CD4-positive, alpha-beta memory T cell (primary cell): ENCODE data around the gene SNCAIP. TPM values are rescaled to one million over a fixed set of nuclear protein-coding genes. Genes with fewer than 3 reads are reported as not detected.

Experiments
- CTCF ChIA-PET: fragments of 350-600 bp; sonication (Branson Sonifier 250); formaldehyde crosslinking; loops from one replicate; lab custom pipeline; 2021; ENCODE audit warnings: inconsistent platforms; ENCODE audit not compliant: partially characterized antibody; lab: Charles Lee
- POLR2A ChIA-PET: fragments of 350-600 bp; sonication (Branson Sonifier 250); formaldehyde crosslinking; loops from one replicate; lab custom pipeline; 2021; ENCODE audit not compliant: partially characterized antibody; lab: Charles Lee
- DNase-seq, 5 donors: peaks; one replicate each; pipeline versions ENCODE4 v3.0.0 to v3.0.0-alpha.2; 2020 to 2022; ENCODE audit warnings: mixed read lengths in 1 of 5
- H3K27ac ChIP-seq: one replicate; pipeline ENCODE4 v1.7.0; 2013; ENCODE audit warnings: low read depth, low read length
- H3K27me3 ChIP-seq: 2 replicates; pipeline ENCODE4 v1.7.0; 2013; ENCODE audit warnings: mild to moderate bottlenecking, low read length, moderate library complexity; ENCODE audit not compliant: insufficient read depth
- H3K36me3 ChIP-seq: 2 replicates; pipeline ENCODE4 v1.7.0; 2013; ENCODE audit warnings: mild to moderate bottlenecking, low read length, moderate library complexity; ENCODE audit not compliant: insufficient read depth
- H3K4me1 ChIP-seq: 2 replicates; pipeline ENCODE4 v1.7.0; 2013; ENCODE audit warnings: mild to moderate bottlenecking, low read length, moderate library complexity; ENCODE audit not compliant: insufficient read depth
- H3K4me3 ChIP-seq, 2 donors: one replicate each; pipeline ENCODE4 v1.7.0; 2013; ENCODE audit warnings: low read length in 2 of 2, mild to moderate bottlenecking in 1 of 2
- H3K9me3 ChIP-seq, 2 donors: one replicate each; pipeline ENCODE4 v1.7.0; 2013; ENCODE audit warnings: low read length in 2 of 2, control low read depth in 1 of 2; ENCODE audit not compliant: control insufficient read depth in 1 of 2
- H3K27ac Mint-ChIP-seq, 7 donors: one replicate each; pipeline ENCODE4 v1.8.0; 2020 to 2021; ENCODE audit warnings: mixed read lengths in 7 of 7, mild to moderate bottlenecking in 6 of 7, inconsistent platforms in 3 of 7, moderate library complexity in 3 of 7
- H3K27me3 Mint-ChIP-seq, 2 donors: one replicate each; pipeline ENCODE4 v1.8.0; 2020 to 2021; ENCODE audit warnings: mixed read lengths in 2 of 2
- H3K36me3 Mint-ChIP-seq, 2 donors: one replicate each; pipeline ENCODE4 v1.8.0; 2020 to 2021; ENCODE audit warnings: mixed read lengths in 2 of 2, inconsistent platforms in 1 of 2, mild to moderate bottlenecking in 1 of 2
- H3K4me1 Mint-ChIP-seq, 4 donors: one replicate each; pipeline ENCODE4 v1.8.0; 2020 to 2021; ENCODE audit warnings: mixed read lengths in 4 of 4, mild to moderate bottlenecking in 1 of 4
- H3K4me3 Mint-ChIP-seq, 8 donors: one replicate each; pipeline ENCODE4 v1.8.0; 2020 to 2021; ENCODE audit warnings: mixed read lengths in 8 of 8, mild to moderate bottlenecking in 7 of 8, moderate library complexity in 6 of 8, inconsistent platforms in 3 of 8
- H3K9me3 Mint-ChIP-seq, 8 donors: one replicate each; pipeline ENCODE4 v1.8.0; 2020 to 2021; ENCODE audit warnings: mixed read lengths in 8 of 8, mild to moderate bottlenecking in 5 of 8, inconsistent platforms in 3 of 8, moderate library complexity in 1 of 8
- intact Hi-C: fragments of 100-400 bp; cut with micrococcal nuclease; formaldehyde crosslinking; loops from one replicate; pipeline ENCODE4 v1.15.1; 2023
- polyA plus RNA-seq, 2 donors: library from polyadenylated mRNA; unstranded; fragments of 300-500 nt; fragmentation: Illumina TruSeq; gene quantifications; one replicate each; pipeline ENCODE4 v1.2.3, GENCODE V29; 2021
- total RNA-seq, 2 experiments: library from RNA; stranded (reverse); gene quantifications; one replicate each; pipeline ENCODE4 v1.2.3, GENCODE V29; 2021

SNCAIP gene
- total and polyA plus RNA-seq, 4 experiments from 2014 or later, result not detected

GRCh38 chr5:122315521-122315920 lies 3.5 kb downstream of the SNCAIP start:
- H3K4me1 Mint-ChIP-seq, result peaks cover 0 to 15% (median 3%) of the 10 kb centered on the region in 4 donors
- ChIA-PET CTCF (no interaction called here), POLR2A (no interaction called here)
- H3K4me3 ChIP-seq, result no peak overlapping the region
- H3K27ac ChIP-seq, result no peak overlapping the region
- no peak overlapping the region for H3K27ac Mint-ChIP-seq
- H3K36me3 ChIP-seq, result no peaks in the 10 kb centered on the region
- intact Hi-C loops, result no loop called here
- DNase-seq, result no peak
- peaks cover 16% of the 10 kb centered on the region for H3K27me3 ChIP-seq
- H3K4me1 ChIP-seq, result peaks cover 8% of the 10 kb centered on the region
- no peaks in the 10 kb centered on the region for H3K36me3 Mint-ChIP-seq
- H3K9me3 ChIP-seq, result no peaks in the 10 kb centered on the region
- no peak overlapping the region for H3K4me3 Mint-ChIP-seq
- peaks cover 22 to 30% of the 10 kb centered on the region in 2 donors for H3K27me3 Mint-ChIP-seq
- H3K9me3 Mint-ChIP-seq, result peaks cover 0 to 10% (median 4%) of the 10 kb centered on the region in 8 donors

GRCh38 chr5:122316656-122317055 lies 4.6 kb downstream of the SNCAIP start:
- peaks cover 0 to 11% (median 3%) of the 10 kb centered on the region in 4 donors for H3K4me1 Mint-ChIP-seq
- intact Hi-C loops, result no loop called here
- no peaks in the 10 kb centered on the region for H3K36me3 ChIP-seq
- no peak overlapping the region for H3K4me3 ChIP-seq
- H3K36me3 Mint-ChIP-seq, result no peaks in the 10 kb centered on the region
- H3K9me3 ChIP-seq, result no peaks in the 10 kb centered on the region
- H3K27ac Mint-ChIP-seq, result no peak overlapping the region
- no peak overlapping the region for H3K27ac ChIP-seq
- DNase-seq, result no peak
- H3K27me3 ChIP-seq, result peaks cover 9% of the 10 kb centered on the region
- peaks cover 20 to 22% of the 10 kb centered on the region in 2 donors for H3K27me3 Mint-ChIP-seq
- ChIA-PET CTCF (no interaction called here), POLR2A (no interaction called here)
- peaks cover 0 to 10% (median 2%) of the 10 kb centered on the region in 8 donors for H3K9me3 Mint-ChIP-seq
- no peak overlapping the region for H3K4me3 Mint-ChIP-seq
- peaks cover 8% of the 10 kb centered on the region for H3K4me1 ChIP-seq

GRCh38 chr5:122319897-122320296 lies 7.9 kb downstream of the SNCAIP start:
- Histone ChIP-seq H3K27ac (no peak overlapping the region), H3K4me3 (no peak overlapping the region), H3K27me3 (no peaks in the 10 kb centered on the region), H3K4me1 (no peaks in the 10 kb centered on the region), H3K9me3 (no peaks in the 10 kb centered on the region), H3K36me3 (no peaks in the 10 kb centered on the region)
- ChIA-PET CTCF (no interaction called here), POLR2A (no interaction called here)
- H3K27me3 Mint-ChIP-seq, result peaks cover 3 to 4% of the 10 kb centered on the region in 2 donors
- no peak for DNase-seq
- no peak overlapping the region for H3K27ac Mint-ChIP-seq
- no peaks in the 10 kb centered on the region for H3K4me1 Mint-ChIP-seq
- intact Hi-C loops, result no loop called here
- H3K9me3 Mint-ChIP-seq, result peaks cover 0 to 10% (median 0%) of the 10 kb centered on the region in 8 donors
- no peaks in the 10 kb centered on the region for H3K36me3 Mint-ChIP-seq
- H3K4me3 Mint-ChIP-seq, result no peak overlapping the region

- Mint-ChIP-seq H3K27ac (no peak overlapping the region), H3K4me1 (no peaks in the 10 kb centered on the region), H3K9me3 (peaks cover 0 to 2% (median 0%) of the 10 kb centered on the region in 8 donors), H3K4me3 (no peak overlapping the region), H3K27me3 (peaks cover 0 to 2% of the 10 kb centered on the region in 2 donors), H3K36me3 (no peaks in the 10 kb centered on the region)
- Histone ChIP-seq H3K27me3 (no peaks in the 10 kb centered on the region), H3K9me3 (no peaks in the 10 kb centered on the region), H3K36me3 (no peaks in the 10 kb centered on the region), H3K27ac (no peak overlapping the region), H3K4me1 (no peaks in the 10 kb centered on the region), H3K4me3 (no peak overlapping the region)
- intact Hi-C loops, result no loop called here
- DNase-seq, result no peak
- POLR2A ChIA-PET, result no interaction called here
- CTCF ChIA-PET, result no interaction called here
Measured at GRCh38 chr5:122321921-122322320, 9.9 kb downstream of the SNCAIP start.

GRCh38 chr5:122322801-122323548 lies 10.9 kb downstream of the SNCAIP start:
- Mint-ChIP-seq H3K4me1 (no peaks in the 10 kb centered on the region), H3K27ac (no peak overlapping the region), H3K27me3 (peaks cover 0 to 2% of the 10 kb centered on the region in 2 donors), H3K9me3 (peaks cover 0 to 2% (median 0%) of the 10 kb centered on the region in 8 donors), H3K4me3 (no peak overlapping the region), H3K36me3 (no peaks in the 10 kb centered on the region)
- DNase-seq, result no peak
- ChIA-PET CTCF (no interaction called here), POLR2A (no interaction called here)
- H3K9me3 ChIP-seq, result no peaks in the 10 kb centered on the region
- H3K27ac ChIP-seq, result no peak overlapping the region
- intact Hi-C loops, result no loop called here
- no peaks in the 10 kb centered on the region for H3K27me3 ChIP-seq
- H3K4me3 ChIP-seq, result no peak overlapping the region
- H3K36me3 ChIP-seq, result no peaks in the 10 kb centered on the region
- H3K4me1 ChIP-seq, result no peaks in the 10 kb centered on the region

GRCh38 chr5:122323738-122324137 lies 11.7 kb downstream of the SNCAIP start:
- Histone ChIP-seq H3K4me3 (no peak overlapping the region), H3K9me3 (no peaks in the 10 kb centered on the region), H3K36me3 (no peaks in the 10 kb centered on the region), H3K27ac (no peak overlapping the region), H3K4me1 (no peaks in the 10 kb centered on the region), H3K27me3 (no peaks in the 10 kb centered on the region)
- Mint-ChIP-seq H3K36me3 (no peaks in the 10 kb centered on the region), H3K4me1 (no peaks in the 10 kb centered on the region), H3K4me3 (no peak overlapping the region), H3K9me3 (peaks cover 0 to 3% (median 0%) of the 10 kb centered on the region in 8 donors), H3K27me3 (peaks cover 0 to 2% of the 10 kb centered on the region in 2 donors), H3K27ac (no peak overlapping the region)
- intact Hi-C loops, result no loop called here
- DNase-seq, result no peak
- ChIA-PET CTCF (no interaction called here), POLR2A (no interaction called here)

GRCh38 chr5:122327110-122327509 lies 15.1 kb downstream of the SNCAIP start:
- no peaks in the 10 kb centered on the region for H3K36me3 Mint-ChIP-seq
- no peaks in the 10 kb centered on the region for H3K4me1 Mint-ChIP-seq
- CTCF ChIA-PET, result no interaction called here
- H3K27ac Mint-ChIP-seq, result no peak overlapping the region
- H3K27ac ChIP-seq, result no peak overlapping the region
- H3K4me3 Mint-ChIP-seq, result no peak overlapping the region
- no peaks in the 10 kb centered on the region for H3K9me3 ChIP-seq
- DNase-seq, result no peak
- intact Hi-C loops, result no loop called here
- no peaks in the 10 kb centered on the region for H3K36me3 ChIP-seq
- H3K4me1 ChIP-seq, result no peaks in the 10 kb centered on the region
- H3K9me3 Mint-ChIP-seq, result peaks cover 0 to 3% (median 0%) of the 10 kb centered on the region in 8 donors
- no peaks in the 10 kb centered on the region for H3K27me3 ChIP-seq
- POLR2A ChIA-PET, result no interaction called here
- no peak overlapping the region for H3K4me3 ChIP-seq
- H3K27me3 Mint-ChIP-seq, result peaks cover 0 to 2% of the 10 kb centered on the region in 2 donors
